Mesenchymal stem cell (in vitro differentiated cells and primary cell): Measurements from ENCODE around the gene HLA-B.
A peak's percentile ranks its signal among the peaks of the same experiment; 100 is the strongest.

Experiments used
- DNase-seq: peaks from one replicate; pipeline ENCODE4 v3.0.0-alpha.2; 2013
- H2AFZ ChIP-seq: one replicate; pipeline ENCODE4 v1.6.1; 2013; ENCODE audit warnings: low read depth, mild to moderate bottlenecking, control low read depth, inconsistent platforms, low read length, moderate library complexity
- H2AK5ac ChIP-seq: 2 replicates; pipeline ENCODE4 v1.6.1; 2013; ENCODE audit warnings: low read length, moderate library complexity, mild to moderate bottlenecking, inconsistent platforms; ENCODE audit not compliant: severe bottlenecking
- H2BK120ac ChIP-seq: one replicate; pipeline ENCODE4 v1.6.1; 2013; ENCODE audit warnings: low read depth, mild to moderate bottlenecking, inconsistent platforms, low read length, moderate library complexity
- H2BK12ac ChIP-seq, 2 experiments: one replicate each; pipeline ENCODE4 v1.6.1; 2013; ENCODE audit warnings: inconsistent platforms in 2 of 2, low read length in 2 of 2, mild to moderate bottlenecking in 2 of 2, moderate library complexity in 2 of 2, control low read depth in 1 of 2
- H2BK15ac ChIP-seq: one replicate; pipeline ENCODE4 v1.6.1; 2013; ENCODE audit warnings: mild to moderate bottlenecking, low read depth, inconsistent platforms; ENCODE audit not compliant: poor library complexity, severe bottlenecking
- H2BK5ac ChIP-seq: 2 replicates; pipeline ENCODE4 v1.6.1; 2013; ENCODE audit warnings: low read depth, mild to moderate bottlenecking, low read length, control low read depth, inconsistent platforms; ENCODE audit not compliant: poor library complexity, severe bottlenecking
- H3K14ac ChIP-seq, 2 experiments: one replicate each; pipeline ENCODE4 v1.6.1; 2013; ENCODE audit warnings: inconsistent platforms in 2 of 2, low read length in 2 of 2, control low read depth in 1 of 2, mild to moderate bottlenecking in 1 of 2, moderate library complexity in 1 of 2
- H3K18ac ChIP-seq, 2 experiments: one replicate each; pipeline ENCODE4 v1.6.1; 2013; ENCODE audit warnings: inconsistent platforms in 2 of 2, low read length in 2 of 2, control low read depth in 1 of 2, low read depth in 1 of 2, mild to moderate bottlenecking in 1 of 2
- H3K23ac ChIP-seq, 2 experiments: one replicate each; pipeline ENCODE4 v1.6.1; 2013; ENCODE audit warnings: inconsistent platforms in 2 of 2, low read length in 2 of 2, mild to moderate bottlenecking in 2 of 2, moderate library complexity in 2 of 2, control low read depth in 1 of 2
- H3K27ac ChIP-seq: 2 replicates; pipeline ENCODE4 v1.5.1; 2013; ENCODE audit warnings: mild to moderate bottlenecking, moderate library complexity, low read length, control low read depth, inconsistent platforms; ENCODE audit not compliant: poor library complexity, severe bottlenecking
- H3K27me3 ChIP-seq, 2 experiments: 2 replicates each; pipeline versions ENCODE4 v1.6.1 to v1.7.0; 2013; ENCODE audit warnings: low read length in 2 of 2, mild to moderate bottlenecking in 2 of 2, moderate library complexity in 2 of 2, control low read depth in 1 of 2, inconsistent platforms in 1 of 2; ENCODE audit not compliant: control insufficient read depth in 1 of 2, insufficient read depth in 1 of 2
- H3K36me3 ChIP-seq, 2 experiments: 2 replicates each; pipeline versions ENCODE4 v1.6.1 to v1.7.0; 2013; ENCODE audit warnings: low read length in 2 of 2, control low read depth in 1 of 2, inconsistent platforms in 1 of 2, low read depth in 1 of 2, mild to moderate bottlenecking in 1 of 2; ENCODE audit not compliant: insufficient read depth in 2 of 2, control insufficient read depth in 1 of 2
- H3K4ac ChIP-seq, 2 experiments: one replicate each; pipeline ENCODE4 v1.6.1; 2013; ENCODE audit warnings: inconsistent platforms in 2 of 2, low read length in 2 of 2, mild to moderate bottlenecking in 2 of 2, moderate library complexity in 2 of 2, control low read depth in 1 of 2, low read depth in 1 of 2
- H3K4me1 ChIP-seq: 2 replicates; pipeline ENCODE4 v1.6.1; 2013; ENCODE audit warnings: low read depth, low read length, control low read depth; ENCODE audit not compliant: control insufficient read depth, insufficient read depth
- H3K4me2 ChIP-seq: 2 replicates; pipeline ENCODE4 v1.6.1; 2013; ENCODE audit warnings: low read length, mild to moderate bottlenecking, inconsistent platforms; ENCODE audit not compliant: poor library complexity, severe bottlenecking
- H3K4me3 ChIP-seq, 2 experiments: 2 replicates each; pipeline versions ENCODE4 v1.5.1 to v1.7.0; 2013; ENCODE audit warnings: low read length in 2 of 2, mild to moderate bottlenecking in 2 of 2, control low read depth in 1 of 2, low read depth in 1 of 2; ENCODE audit not compliant: insufficient read depth in 1 of 2
- H3K79me1 ChIP-seq: replicated peaks from 2 replicates; pipeline ENCODE4 v1.6.1; 2013; ENCODE audit warnings: mild to moderate bottlenecking, control low read depth, low read length, inconsistent platforms; ENCODE audit not compliant: poor library complexity, severe bottlenecking
- H3K9ac ChIP-seq: 2 replicates; pipeline ENCODE4 v1.7.0; 2013; ENCODE audit warnings: mild to moderate bottlenecking, low read length, moderate library complexity
- H3K9me3 ChIP-seq: 2 replicates; pipeline ENCODE4 v1.7.0; 2013; ENCODE audit warnings: mild to moderate bottlenecking, low read length; ENCODE audit not compliant: control insufficient read depth
- H4K8ac ChIP-seq: one replicate; pipeline ENCODE4 v1.6.1; 2013; ENCODE audit warnings: inconsistent platforms, mild to moderate bottlenecking, low read length, moderate library complexity
- H4K91ac ChIP-seq: one replicate; pipeline ENCODE4 v1.6.1; 2013; ENCODE audit warnings: mild to moderate bottlenecking, low read length, inconsistent platforms
- WGBS: methylation state at CpG from one replicate; pipeline ENCODE4 v1.1.7; 2013; ENCODE audit warnings: mixed read lengths; 5-methylcytosine and 5-hydroxymethylcytosine counted together

Gene HLA-B

DNA sequence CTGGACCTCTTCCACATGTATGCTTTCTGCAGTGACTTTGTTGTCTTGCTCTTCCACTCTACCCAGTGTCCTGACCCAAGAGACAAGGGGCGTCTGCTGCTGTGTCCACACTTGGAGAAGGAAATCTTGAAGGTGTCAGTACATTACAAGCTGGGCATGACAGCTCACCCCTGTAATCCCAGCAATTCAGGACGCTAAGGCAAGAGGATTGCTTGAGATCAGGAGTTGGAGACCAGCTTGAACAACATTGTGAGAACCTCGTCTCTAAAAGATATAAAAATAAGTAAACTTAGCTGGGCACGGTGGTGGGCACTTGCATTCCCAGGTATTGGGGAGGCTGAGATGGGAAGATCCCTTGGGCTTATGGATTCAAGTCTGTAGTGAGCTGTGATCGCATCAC lies 5.8 kb upstream of the HLA-B start:
- Histone ChIP-seq H4K8ac (no peak overlapping the region), H3K23ac (no peak overlapping the region), H2BK12ac (no peak overlapping the region), H3K18ac (no peak overlapping the region), H2AFZ (no peak overlapping the region), H3K4me2 (no peak overlapping the region), H3K14ac (no peak overlapping the region), H3K27ac (no peak overlapping the region), H2AK5ac (no peak overlapping the region), H3K4me1 (peaks cover 4% of the 10 kb centered on the region), H3K9ac (no peak overlapping the region), H3K36me3 (no peaks in the 10 kb centered on the region), H3K4me3 (no peak overlapping the region), H2BK5ac (no peak overlapping the region), H3K79me1 (no peaks in the 10 kb centered on the region), H2BK120ac (no peak overlapping the region), H3K9me3 (no peaks in the 10 kb centered on the region), H3K4ac (no peak overlapping the region), H4K91ac (no peak overlapping the region), H3K27me3 (peaks cover 26 to 52% of the 10 kb centered on the region in 2 experiments), H2BK15ac (no peak overlapping the region)
- WGBS, result 66% methylated on average over 4 of the region's 5 CpGs
- DNase-seq, result no peak

DNA sequence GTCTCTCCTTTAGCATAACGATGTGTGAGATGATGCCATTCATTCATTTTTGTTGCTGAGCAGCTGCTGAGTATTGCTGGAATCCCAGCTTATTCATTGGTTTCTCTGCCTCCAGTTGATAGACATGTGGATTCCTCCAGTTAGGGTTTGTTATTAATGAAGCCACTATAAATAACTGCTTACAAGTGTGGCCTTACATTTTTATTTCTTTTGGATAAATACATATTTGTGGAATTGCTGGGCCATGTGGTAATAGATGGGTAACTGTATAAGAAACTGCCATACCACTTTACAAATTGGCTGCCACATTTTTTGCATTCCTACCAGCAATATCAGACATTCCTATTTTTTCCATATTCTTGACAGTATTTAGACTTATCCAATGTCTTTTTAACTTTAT lies 2.6 kb upstream of the HLA-B start:
- H3K27me3 ChIP-seq, result peaks cover 21 to 32% of the 10 kb centered on the region in 2 experiments
- no peak overlapping the region for H3K18ac ChIP-seq
- H3K4me2 ChIP-seq, result no peak overlapping the region
- WGBS, result 95% methylated on average over 1 of the region's 1 CpG
- H4K8ac ChIP-seq, result no peak overlapping the region
- H3K79me1 ChIP-seq, result peaks cover 3% of the 10 kb centered on the region
- H3K9ac ChIP-seq, result no peak overlapping the region
- DNase-seq, result no peak
- no peak overlapping the region for H3K23ac ChIP-seq
- no peak overlapping the region for H2BK12ac ChIP-seq
- peaks cover 5% of the 10 kb centered on the region for H3K4me1 ChIP-seq
- H2AK5ac ChIP-seq, result no peak overlapping the region
- H2BK5ac ChIP-seq, result no peak overlapping the region
- H3K4ac ChIP-seq, result no peak overlapping the region
- no peak overlapping the region for H2BK15ac ChIP-seq
- no peaks in the 10 kb centered on the region for H3K9me3 ChIP-seq
- H2AFZ ChIP-seq, result no peak overlapping the region
- no peak overlapping the region for H4K91ac ChIP-seq
- H3K14ac ChIP-seq, result no peak overlapping the region
- H2BK120ac ChIP-seq, result no peak overlapping the region
- no peak overlapping the region for H3K4me3 ChIP-seq
- no peak overlapping the region for H3K27ac ChIP-seq
- peaks cover 11 to 12% of the 10 kb centered on the region in 2 experiments for H3K36me3 ChIP-seq

DNA sequence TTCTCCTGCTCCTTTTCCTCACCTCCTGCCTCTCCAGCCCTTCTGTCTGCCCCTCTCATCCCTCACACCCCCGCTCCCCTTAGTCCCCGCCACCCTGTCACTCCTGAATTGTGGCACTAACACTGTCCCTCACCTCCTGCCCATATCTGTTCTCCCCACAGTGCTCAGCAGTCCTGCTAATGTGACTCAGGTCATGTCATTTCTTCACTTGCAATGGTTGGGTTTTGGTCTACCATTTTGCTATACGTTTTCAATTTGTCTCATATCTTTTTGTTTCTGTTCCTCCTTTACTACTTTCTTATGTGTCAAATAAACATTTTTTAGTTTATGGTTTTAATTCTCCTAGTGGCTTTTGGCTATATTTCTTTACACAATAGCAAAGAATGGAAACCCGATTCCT lies 1.3 kb upstream of the HLA-B start:
- Histone ChIP-seq H3K27me3 (peaks cover 23 to 27% of the 10 kb centered on the region in 2 experiments), H3K18ac (no peak overlapping the region), H3K4me2 (no peak overlapping the region), H2BK12ac (no peak overlapping the region), H4K8ac (no peak overlapping the region), H3K23ac (no peak overlapping the region), H3K36me3 (peaks cover 17 to 24% of the 10 kb centered on the region in 2 experiments), H2AFZ (no peak overlapping the region), H4K91ac (no peak overlapping the region), H3K4ac (no peak overlapping the region), H2BK15ac (no peak overlapping the region), H3K4me1 (peaks cover 5% of the 10 kb centered on the region), H3K9ac (no peak overlapping the region), H2BK120ac (no peak overlapping the region), H3K4me3 (no peak overlapping the region), H2BK5ac (no peak overlapping the region), H3K79me1 (peaks cover 3% of the 10 kb centered on the region), H3K9me3 (no peaks in the 10 kb centered on the region), H2AK5ac (no peak overlapping the region), H3K14ac (no peak overlapping the region), H3K27ac (no peak overlapping the region)
- WGBS, result 50% methylated on average over 2 of the region's 4 CpGs
- no peak for DNase-seq

DNA sequence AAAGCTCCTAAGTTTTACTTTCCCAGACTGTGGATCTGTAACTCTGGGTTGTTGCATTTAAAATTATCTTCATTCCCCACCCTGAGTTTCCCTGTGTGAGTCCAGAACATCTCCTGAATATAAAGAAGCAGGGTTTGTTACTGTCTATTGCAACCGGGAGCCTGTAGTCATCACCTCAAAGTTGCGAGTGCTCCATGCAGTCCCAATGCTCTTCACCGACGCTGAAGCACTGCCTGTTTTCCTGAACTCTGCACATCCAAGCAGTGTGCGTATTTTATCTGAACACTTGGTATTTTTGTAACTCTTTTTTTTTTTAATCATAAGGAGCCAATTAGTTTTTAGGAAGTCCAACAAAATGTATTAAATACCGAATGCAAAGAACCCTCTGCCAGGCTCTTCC lies 907 bp upstream of the HLA-B start:
- H4K8ac ChIP-seq, result no peak overlapping the region
- peaks cover 3% of the 10 kb centered on the region for H3K79me1 ChIP-seq
- DNase-seq, result peak; percentile 9
- no peak overlapping the region for H2AFZ ChIP-seq
- H2AK5ac ChIP-seq, result no peak overlapping the region
- H3K9me3 ChIP-seq, result no peaks in the 10 kb centered on the region
- H2BK120ac ChIP-seq, result no peak overlapping the region
- peak overlapping the region; percentile 86 for H3K9ac ChIP-seq
- H3K23ac ChIP-seq, result no peak overlapping the region
- H3K4ac ChIP-seq, result no peak overlapping the region
- H3K4me3 ChIP-seq, result peak overlapping the region in 1 of 2 experiments; percentile 83
- no peak overlapping the region for H3K27ac ChIP-seq
- no peak overlapping the region for H2BK12ac ChIP-seq
- H3K18ac ChIP-seq, result no peak overlapping the region
- H3K4me2 ChIP-seq, result no peak overlapping the region
- WGBS, result 42% methylated on average over 5 of the region's 6 CpGs
- no peak overlapping the region for H2BK5ac ChIP-seq
- no peak overlapping the region for H4K91ac ChIP-seq
- H3K4me1 ChIP-seq, result peaks cover 5% of the 10 kb centered on the region
- H3K14ac ChIP-seq, result no peak overlapping the region
- no peak overlapping the region for H2BK15ac ChIP-seq
- H3K27me3 ChIP-seq, result peaks cover 24 to 26% of the 10 kb centered on the region in 2 experiments
- H3K36me3 ChIP-seq, result peaks cover 17 to 25% of the 10 kb centered on the region in 2 experiments
